ENCODE measurements around the gene LVRN. TPM values are rescaled to one million over a fixed set of nuclear protein-coding genes. Genes with fewer than 3 reads are reported as not detected.
A peak's percentile ranks its signal among the peaks of the same experiment; 100 is the strongest.
"Not testable (repeated sequence)": the region's sequence is repeated elsewhere in the genome, so short reads cannot be mapped to it uniquely, and the experiment has no call there.

LVRN gene, protein sequence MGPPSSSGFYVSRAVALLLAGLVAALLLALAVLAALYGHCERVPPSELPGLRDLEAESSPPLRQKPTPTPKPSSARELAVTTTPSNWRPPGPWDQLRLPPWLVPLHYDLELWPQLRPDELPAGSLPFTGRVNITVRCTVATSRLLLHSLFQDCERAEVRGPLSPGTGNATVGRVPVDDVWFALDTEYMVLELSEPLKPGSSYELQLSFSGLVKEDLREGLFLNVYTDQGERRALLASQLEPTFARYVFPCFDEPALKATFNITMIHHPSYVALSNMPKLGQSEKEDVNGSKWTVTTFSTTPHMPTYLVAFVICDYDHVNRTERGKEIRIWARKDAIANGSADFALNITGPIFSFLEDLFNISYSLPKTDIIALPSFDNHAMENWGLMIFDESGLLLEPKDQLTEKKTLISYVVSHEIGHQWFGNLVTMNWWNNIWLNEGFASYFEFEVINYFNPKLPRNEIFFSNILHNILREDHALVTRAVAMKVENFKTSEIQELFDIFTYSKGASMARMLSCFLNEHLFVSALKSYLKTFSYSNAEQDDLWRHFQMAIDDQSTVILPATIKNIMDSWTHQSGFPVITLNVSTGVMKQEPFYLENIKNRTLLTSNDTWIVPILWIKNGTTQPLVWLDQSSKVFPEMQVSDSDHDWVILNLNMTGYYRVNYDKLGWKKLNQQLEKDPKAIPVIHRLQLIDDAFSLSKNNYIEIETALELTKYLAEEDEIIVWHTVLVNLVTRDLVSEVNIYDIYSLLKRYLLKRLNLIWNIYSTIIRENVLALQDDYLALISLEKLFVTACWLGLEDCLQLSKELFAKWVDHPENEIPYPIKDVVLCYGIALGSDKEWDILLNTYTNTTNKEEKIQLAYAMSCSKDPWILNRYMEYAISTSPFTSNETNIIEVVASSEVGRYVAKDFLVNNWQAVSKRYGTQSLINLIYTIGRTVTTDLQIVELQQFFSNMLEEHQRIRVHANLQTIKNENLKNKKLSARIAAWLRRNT
- total RNA-seq, result under 1 TPM in 5 of 6 donors, not detected in 1; 0.08 to 0.40 (median 0.28) TPM
- under 1 TPM; 0.16 to 0.61 TPM for polyA plus RNA-seq

DNA sequence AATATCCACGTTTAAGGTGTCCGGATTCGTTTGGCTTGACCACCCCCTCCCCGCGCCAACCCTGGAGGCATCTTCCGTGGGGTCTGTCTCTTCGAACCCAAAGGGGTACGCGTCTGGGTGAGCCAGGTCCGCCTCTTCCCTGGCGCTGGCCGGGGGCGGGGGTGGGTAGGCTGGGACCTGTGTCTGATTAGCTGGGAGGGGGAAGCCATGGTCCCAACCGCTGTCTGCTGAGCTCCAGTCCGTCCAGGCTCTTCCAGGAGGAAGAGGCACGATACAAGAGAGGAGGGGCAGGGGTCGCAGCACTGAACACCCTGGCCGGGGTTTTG is at the start of gene LVRN:
Gene LVRN, plus strand, starts transcription at position 237 of the 326 bp plus-strand sequence. CDS start 143 bp downstream, outside the sequence.
- ATAC-seq (no peak), DNase-seq (peak in 2 of 6 donors; percentile 47 to 54), FAIRE-seq (no peak)
- peaks cover 0 to 8% (median 3%) of the 10 kb centered on the region in 4 donors for H3K27me3 ChIP-seq
- H3K9me3 ChIP-seq, result no peaks in the 10 kb centered on the region
- no peak within 1 kb of the TSS for H3K27ac ChIP-seq
- H3K4me1 ChIP-seq, result no peaks in the 10 kb centered on the region
- H3K36me3 ChIP-seq, result no peaks in the 10 kb centered on the region
- 19 to 25% methylated on average over 18 of the region's 18 CpGs for WGBS, 2 donors
- intact Hi-C loops (cut with DNase I), result no loop called here
- H3K4me3 ChIP-seq, result peak within 1 kb of the TSS in 3 of 4 donors; percentile 3 to 46 (median 35)
- TF ChIP-seq, protein P1, sequence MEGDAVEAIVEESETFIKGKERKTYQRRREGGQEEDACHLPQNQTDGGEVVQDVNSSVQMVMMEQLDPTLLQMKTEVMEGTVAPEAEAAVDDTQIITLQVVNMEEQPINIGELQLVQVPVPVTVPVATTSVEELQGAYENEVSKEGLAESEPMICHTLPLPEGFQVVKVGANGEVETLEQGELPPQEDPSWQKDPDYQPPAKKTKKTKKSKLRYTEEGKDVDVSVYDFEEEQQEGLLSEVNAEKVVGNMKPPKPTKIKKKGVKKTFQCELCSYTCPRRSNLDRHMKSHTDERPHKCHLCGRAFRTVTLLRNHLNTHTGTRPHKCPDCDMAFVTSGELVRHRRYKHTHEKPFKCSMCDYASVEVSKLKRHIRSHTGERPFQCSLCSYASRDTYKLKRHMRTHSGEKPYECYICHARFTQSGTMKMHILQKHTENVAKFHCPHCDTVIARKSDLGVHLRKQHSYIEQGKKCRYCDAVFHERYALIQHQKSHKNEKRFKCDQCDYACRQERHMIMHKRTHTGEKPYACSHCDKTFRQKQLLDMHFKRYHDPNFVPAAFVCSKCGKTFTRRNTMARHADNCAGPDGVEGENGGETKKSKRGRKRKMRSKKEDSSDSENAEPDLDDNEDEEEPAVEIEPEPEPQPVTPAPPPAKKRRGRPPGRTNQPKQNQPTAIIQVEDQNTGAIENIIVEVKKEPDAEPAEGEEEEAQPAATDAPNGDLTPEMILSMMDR (IDR thresholded peaks at IDR 0.05), result no peak

DNA sequence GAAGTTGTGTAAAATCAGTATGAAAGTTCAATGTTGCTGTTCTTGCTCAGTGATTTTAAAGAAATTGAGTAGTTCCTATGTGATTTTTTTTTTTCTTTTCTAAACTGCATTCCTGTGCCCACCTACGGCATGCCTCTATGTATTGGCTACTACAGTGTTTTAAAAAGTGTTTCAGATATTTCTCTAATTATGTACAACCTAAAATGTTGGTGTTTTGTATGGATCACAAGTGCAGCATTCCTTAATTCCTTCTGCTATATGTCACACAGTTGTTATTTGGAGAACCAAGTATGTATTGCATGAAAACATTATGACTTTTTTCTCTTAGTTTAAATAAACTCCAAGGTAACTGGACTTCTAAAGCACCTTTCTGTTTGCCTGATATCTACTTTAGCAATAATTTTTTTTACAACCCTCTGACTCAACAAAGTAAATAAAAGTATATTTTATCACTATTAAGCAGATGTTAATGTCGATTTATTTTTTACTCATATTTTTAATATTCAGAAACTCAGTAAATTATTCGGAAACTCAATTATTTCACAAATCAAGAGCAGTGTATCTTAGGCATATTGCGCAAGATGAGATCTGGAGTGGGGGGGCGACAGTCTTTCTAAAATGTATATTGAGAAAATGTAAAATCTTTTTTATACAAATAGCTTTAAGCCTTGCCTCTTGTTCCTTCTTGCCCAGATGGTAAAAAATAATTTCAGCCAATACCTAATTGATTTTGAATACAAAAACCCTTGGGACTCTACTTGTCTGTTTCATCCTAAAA is 48.5 kb upstream of the LVRN start:
- H3K4me3 ChIP-seq; H3K4me1 ChIP-seq; DNase-seq; H3K36me3 ChIP-seq; H3K27me3 ChIP-seq; H3K27ac ChIP-seq; intact Hi-C loops (cut with DNase I); H3K9me3 ChIP-seq: not testable (repeated sequence)
- FAIRE-seq (peak; percentile 91), ATAC-seq (peak in 2 of 4 donors; percentile 23 to 44)
- WGBS, 2 donors, result 79 to 80% methylated on average over 5 of the region's 5 CpGs

DNA sequence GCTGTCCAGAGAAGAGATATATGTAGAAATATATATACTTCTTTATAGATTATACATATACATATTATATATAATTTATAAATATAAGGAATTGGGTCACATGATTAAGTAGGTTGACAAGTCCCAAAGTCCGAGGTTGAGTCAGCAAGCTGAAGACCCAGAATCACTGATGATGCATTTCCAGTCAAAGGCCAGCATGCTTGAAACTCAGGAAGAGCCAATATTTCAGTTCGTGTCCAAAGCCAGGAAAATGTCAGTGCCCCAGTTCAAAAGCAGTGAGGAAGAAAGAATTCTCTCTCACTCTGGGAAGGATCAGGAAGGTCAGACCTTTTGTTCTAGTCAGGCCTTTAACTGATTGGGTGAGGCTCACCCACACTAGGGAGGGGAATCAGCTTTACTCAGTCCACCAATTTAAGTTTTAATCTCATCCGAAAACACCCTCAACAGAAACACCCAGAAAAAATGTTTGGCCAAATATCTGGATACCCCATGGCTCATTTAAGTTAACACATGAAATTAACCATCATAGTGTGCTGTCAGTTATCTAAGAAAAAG is 42.0 kb upstream of the LVRN start:
- no peaks in the 10 kb centered on the region for H3K9me3 ChIP-seq
- no peak for DNase-seq
- H3K4me3 ChIP-seq, result no peak overlapping the region
- intact Hi-C loops (cut with DNase I), result no loop called here
- no peak overlapping the region for H3K27ac ChIP-seq
- TF ChIP-seq, protein P1 (IDR thresholded peaks at IDR 0.05), result no peak
- FAIRE-seq, result no peak
- no peak for ATAC-seq
- WGBS, 2 donors, result 75 to 78% methylated on average over 3 of the region's 3 CpGs
- H3K4me1 ChIP-seq, result no peaks in the 10 kb centered on the region
- H3K36me3 ChIP-seq, result no peaks in the 10 kb centered on the region
- H3K27me3 ChIP-seq, result no peaks in the 10 kb centered on the region

DNA sequence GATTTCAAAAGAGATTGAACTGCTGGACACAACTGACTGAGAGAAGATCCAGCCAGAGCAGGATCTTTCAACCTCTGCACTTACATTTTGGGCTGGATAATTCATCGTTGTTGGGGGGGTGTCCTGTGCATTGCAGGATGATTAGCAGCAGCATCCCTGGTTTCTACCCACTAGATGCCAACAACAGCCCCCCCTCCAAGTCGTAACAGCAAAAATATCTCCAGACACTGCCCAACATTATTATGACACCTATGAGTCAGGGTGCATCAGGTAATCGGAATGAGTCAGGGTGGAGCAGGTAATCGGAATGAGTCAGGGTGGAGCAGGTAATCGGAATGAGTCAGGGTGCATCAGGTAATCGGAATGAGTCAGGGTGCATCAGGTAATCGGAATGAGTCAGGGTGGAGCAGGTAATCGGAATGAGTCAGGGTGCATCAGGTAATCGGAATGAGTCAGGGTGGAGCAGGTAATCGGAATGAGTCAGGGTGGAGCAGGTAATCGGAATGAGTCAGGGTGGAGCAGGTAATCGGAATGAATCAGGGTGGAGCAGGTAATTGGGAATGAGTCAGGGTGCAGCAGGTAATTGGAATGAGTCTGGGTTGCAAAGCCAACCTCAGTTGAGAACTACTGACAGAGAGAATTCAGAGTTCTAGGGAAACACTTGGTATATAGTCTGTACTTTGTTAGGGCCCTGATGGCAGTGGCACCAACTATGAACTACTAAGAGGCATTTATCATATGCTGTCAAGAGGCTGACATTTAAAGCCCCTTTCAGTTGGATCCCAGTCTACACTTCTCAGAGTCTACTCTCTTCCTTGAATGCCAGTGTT is 33.5 kb upstream of the LVRN start:
- 88 to 97% methylated on average over 12 of the region's 12 CpGs for WGBS, 2 donors
- FAIRE-seq, result not testable (repeated sequence)

DNA sequence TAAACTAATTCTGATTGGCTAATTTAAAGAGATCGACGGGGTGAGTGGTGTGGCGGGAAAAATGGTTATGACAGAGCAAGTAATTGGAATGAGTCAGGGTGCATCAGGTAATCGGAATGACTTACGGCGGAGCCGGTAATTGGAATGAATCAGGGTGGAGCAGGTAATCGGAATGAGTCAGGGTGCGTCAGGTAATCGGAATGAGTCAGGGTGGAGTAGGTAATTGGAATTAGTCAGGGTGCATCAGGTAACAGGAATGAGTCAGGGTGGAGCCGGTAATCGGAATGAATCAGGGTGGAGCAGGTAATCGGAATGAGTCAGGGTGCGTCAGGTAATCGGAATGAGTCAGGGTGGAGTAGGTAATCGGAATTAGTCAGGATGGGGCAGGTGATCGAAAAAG is 32.1 kb upstream of the LVRN start:
- FAIRE-seq; H3K27ac ChIP-seq; H3K4me1 ChIP-seq; intact Hi-C loops (cut with DNase I); H3K27me3 ChIP-seq; H3K36me3 ChIP-seq; DNase-seq; H3K9me3 ChIP-seq; ATAC-seq; H3K4me3 ChIP-seq: not testable (repeated sequence)
- WGBS, 2 donors, result 94 to 96% methylated on average over 17 of the region's 17 CpGs

More for the DNA sequence above, 33.5 kb upstream of the LVRN start:
- H3K4me3 ChIP-seq; H3K27me3 ChIP-seq; intact Hi-C loops (cut with DNase I); DNase-seq; H3K27ac ChIP-seq; ATAC-seq; H3K9me3 ChIP-seq; H3K4me1 ChIP-seq; H3K36me3 ChIP-seq: not testable (repeated sequence)
